ENCODE data around the gene HSPB8. TPM values are rescaled to one million over a fixed set of nuclear protein-coding genes. Genes with fewer than 3 reads are reported as not detected.

The HSPB8 gene
- total RNA-seq, 1 donor from 2014 or later = 512 TPM

GRCh38 chr12:119151445-119152026, 27.2 kb upstream of the HSPB8 start:
- no peak for DNase-seq
- H3K27ac ChIP-seq (replicated peaks) = no peak overlapping the region
- peaks cover 16% of the 10 kb centered on the region for H3K4me1 ChIP-seq
- intact Hi-C loops (cut with micrococcal nuclease) = no loop called here
- peaks cover 3% of the 10 kb centered on the region for H3K36me3 ChIP-seq
- H3K9me3 ChIP-seq (replicated peaks) = peaks cover 18% of the 10 kb centered on the region
- TF ChIP-seq CTCF (IDR thresholded peaks at IDR 0.05; ENCODE audit: borderline replicate concordance) = no peak
- H3K27me3 ChIP-seq (ENCODE audit: low read depth) = no peaks in the 10 kb centered on the region
- H3K4me3 ChIP-seq = no peak overlapping the region

DNA sequence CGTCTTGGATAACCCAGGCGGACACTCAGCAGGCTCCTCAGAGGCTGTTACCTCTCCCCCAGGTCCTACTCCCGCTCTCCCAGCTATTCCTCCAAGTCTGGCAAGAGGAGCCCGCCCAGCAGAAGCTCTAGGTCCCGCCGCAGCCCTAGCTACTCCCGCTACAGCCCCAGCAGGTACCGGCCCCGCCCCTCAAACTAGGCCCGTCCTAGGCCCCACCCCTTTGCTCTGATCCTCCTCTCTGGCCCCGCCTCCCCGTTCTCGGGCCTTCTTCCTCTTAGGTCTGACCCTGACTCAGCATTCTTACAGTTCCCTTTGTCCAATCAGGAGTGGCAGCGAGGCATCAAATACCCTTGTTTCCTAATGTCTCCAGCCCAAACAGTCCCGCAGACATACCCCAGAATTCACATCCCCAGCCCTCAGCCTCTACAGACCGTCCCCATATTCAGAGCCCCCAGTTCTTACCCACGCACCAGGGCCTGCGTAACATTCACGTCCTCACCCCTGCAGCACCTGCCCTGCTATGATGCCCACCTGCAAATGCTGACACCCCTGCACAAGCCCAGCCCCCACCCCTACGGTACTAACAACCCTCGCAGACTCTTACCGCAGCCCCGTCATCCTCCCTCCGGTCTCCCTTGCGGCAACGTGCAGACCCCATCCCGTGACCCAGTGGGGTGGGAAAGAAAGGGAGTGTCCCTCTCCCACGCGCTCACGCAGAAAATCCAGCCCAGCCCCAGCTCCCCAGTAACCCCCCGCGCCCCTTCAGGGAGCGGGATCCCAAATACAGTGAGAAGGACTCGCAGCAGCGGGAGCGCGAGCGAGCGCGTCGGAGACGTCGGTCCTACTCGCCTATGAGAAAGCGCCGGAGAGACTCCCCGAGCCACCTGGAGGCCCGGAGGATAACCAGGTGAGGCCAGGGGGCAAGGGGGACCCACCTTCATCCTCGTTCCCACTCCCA, 25.0 kb upstream of the HSPB8 start:
- peak; percentile 49 for DNase-seq
- TF ChIP-seq CTCF (IDR thresholded peaks at IDR 0.05; ENCODE audit: borderline replicate concordance) = no peak
- no peak overlapping the region for H3K4me3 ChIP-seq
- H3K27ac ChIP-seq (replicated peaks) = no peak overlapping the region
- no peaks in the 10 kb centered on the region for H3K27me3 ChIP-seq (ENCODE audit: low read depth)
- peaks cover 27% of the 10 kb centered on the region for H3K4me1 ChIP-seq
- peaks cover 3% of the 10 kb centered on the region for H3K36me3 ChIP-seq
- intact Hi-C loops (cut with micrococcal nuclease) = no loop called here
- H3K9me3 ChIP-seq (replicated peaks) = peaks cover 18% of the 10 kb centered on the region

DNA sequence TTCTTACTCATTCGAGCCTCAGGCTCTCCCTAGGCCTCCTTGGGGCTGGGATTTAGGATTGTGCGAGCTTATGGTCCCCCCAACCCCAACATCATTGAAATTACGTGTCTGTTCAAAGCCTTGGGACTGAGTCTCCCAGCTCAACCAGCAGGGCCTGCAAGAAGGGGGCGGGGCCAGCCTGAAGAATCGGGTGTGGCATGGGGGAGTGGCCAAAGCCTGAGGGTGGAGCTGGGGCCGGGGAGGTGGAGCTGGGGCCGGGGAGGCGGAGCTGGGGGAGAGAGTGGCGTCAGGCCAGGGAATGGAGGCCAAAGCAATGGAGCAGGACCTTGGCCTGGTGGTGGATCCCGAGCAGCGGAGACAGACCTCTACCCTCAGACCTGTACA, 24.3 kb upstream of the HSPB8 start:
- intact Hi-C loops (cut with micrococcal nuclease) = no loop called here
- Histone ChIP-seq H3K27me3 (ENCODE audit: low read depth) (no peaks in the 10 kb centered on the region), H3K9me3 (replicated peaks) (peaks cover 18% of the 10 kb centered on the region), H3K4me1 (peaks cover 32% of the 10 kb centered on the region), H3K4me3 (no peak overlapping the region), H3K36me3 (peaks cover 3% of the 10 kb centered on the region), H3K27ac (replicated peaks) (no peak overlapping the region)
- DNase-seq = no peak
- no peak for TF ChIP-seq CTCF (IDR thresholded peaks at IDR 0.05; ENCODE audit: borderline replicate concordance)

GRCh38 chr12:119156401-119157044, 22.2 kb upstream of the HSPB8 start:
- Histone ChIP-seq H3K9me3 (replicated peaks) (peaks cover 8% of the 10 kb centered on the region), H3K27me3 (ENCODE audit: low read depth) (no peaks in the 10 kb centered on the region), H3K36me3 (peaks cover 3% of the 10 kb centered on the region), H3K4me1 (peaks cover 47% of the 10 kb centered on the region), H3K27ac (replicated peaks) (peak overlapping the region; percentile 88), H3K4me3 (no peak overlapping the region)
- DNase-seq = no peak
- peak; percentile 26 for TF ChIP-seq CTCF (IDR thresholded peaks at IDR 0.05; ENCODE audit: borderline replicate concordance)
- intact Hi-C loops (cut with micrococcal nuclease) = no loop called here

- intact Hi-C loops (cut with micrococcal nuclease) = no loop called here
- H3K27me3 ChIP-seq (ENCODE audit: low read depth) = no peaks in the 10 kb centered on the region
- peak; percentile 79 for DNase-seq
- peaks cover 47% of the 10 kb centered on the region for H3K4me1 ChIP-seq
- H3K4me3 ChIP-seq = peak overlapping the region; percentile 58
- H3K27ac ChIP-seq (replicated peaks) = peak overlapping the region; percentile 88
- TF ChIP-seq CTCF (IDR thresholded peaks at IDR 0.05; ENCODE audit: borderline replicate concordance) = no peak
- H3K9me3 ChIP-seq (replicated peaks) = no peaks in the 10 kb centered on the region
- H3K36me3 ChIP-seq = no peaks in the 10 kb centered on the region
Measured at GRCh38 chr12:119157528-119157927, 21.2 kb upstream of the HSPB8 start.

Measured in left ventricle myocardium inferior (tissue), 1 donor.